ENCODE data around the gene ZNF182.
"Not testable (repeated sequence)": the region's sequence is repeated elsewhere in the genome, so short reads cannot be mapped to it uniquely, and the experiment has no call there.

The ZNF182 gene

GRCh38 chrX:48003758-48004457 lies at the start of gene ZNF182:
ZNF182 (minus strand) TSS chrX:48003989; CDS start chrX:48002609, 1,380 bp downstream.
- peak; percentile 94 for DNase-seq

GRCh38 chrX:48046846-48047245 lies 43.1 kb upstream of the ZNF182 start:
- no peak for DNase-seq

GRCh38 chrX:48045410-48046311 lies 41.9 kb upstream of the ZNF182 start:
- DNase-seq: no peak

- DNase-seq: no peak
These were observed 39.3 kb upstream of the ZNF182 start for GRCh38 chrX:48043056-48043455.

- DNase-seq: no peak
These were observed 32.1 kb upstream of the ZNF182 start for GRCh38 chrX:48035891-48036290.

- not testable (repeated sequence) for DNase-seq
These were observed 26.9 kb upstream of the ZNF182 start for GRCh38 chrX:48030641-48031173.

- no peak for DNase-seq
These were observed 26.4 kb upstream of the ZNF182 start for GRCh38 chrX:48030237-48030636.

GRCh38 chrX:48028091-48028490 lies 24.3 kb upstream of the ZNF182 start:
- DNase-seq: no peak

GRCh38 chrX:48027545-48027944 lies 23.8 kb upstream of the ZNF182 start:
- DNase-seq: not testable (repeated sequence)

GRCh38 chrX:48025561-48025960 lies 21.8 kb upstream of the ZNF182 start:
- DNase-seq: peak; percentile 64

GRCh38 chrX:48022738-48023137 lies 18.9 kb upstream of the ZNF182 start:
- DNase-seq: no peak

GRCh38 chrX:48022100-48022499 lies 18.3 kb upstream of the ZNF182 start:
- no peak for DNase-seq

- peak; percentile 83 for DNase-seq
These were observed 17.5 kb upstream of the ZNF182 start for GRCh38 chrX:48021026-48021900.

- DNase-seq: peak; percentile 39
These were observed 16.7 kb upstream of the ZNF182 start for GRCh38 chrX:48020472-48020871.

- DNase-seq: not testable (repeated sequence)
These were observed 16.1 kb upstream of the ZNF182 start for GRCh38 chrX:48019892-48020291.

- DNase-seq: not testable (repeated sequence)
These were observed 13.0 kb upstream of the ZNF182 start for GRCh38 chrX:48016583-48017310.

GRCh38 chrX:48009445-48009960 lies 5.7 kb upstream of the ZNF182 start:
- not testable (repeated sequence) for DNase-seq

- DNase-seq: not testable (repeated sequence)
These were observed 2.9 kb upstream of the ZNF182 start, which contains the start of gene SPACA5 for GRCh38 chrX:48006688-48007087. SPACA5 (plus strand) TSS chrX:48006988; CDS start chrX:48007803, 815 bp downstream.

GRCh38 chrX:48003367-48003757 lies 427 bp downstream of the ZNF182 start:
- peak; percentile 12 for DNase-seq

- no peak for DNase-seq
These were observed 860 bp downstream of the ZNF182 start for GRCh38 chrX:48002929-48003328.

- no peak for DNase-seq
These were observed 1.5 kb downstream of the ZNF182 start for GRCh38 chrX:48002319-48002718.

GRCh38 chrX:48001260-48001659 lies 2.5 kb downstream of the ZNF182 start:
- DNase-seq: no peak

Measured in CD4-positive, alpha-beta T cell treated with Interleukin-12 subunit alpha and Interleukin-12 subunit beta, for 1 hour (primary cell).